Kidney epithelial cell (primary cell): ENCODE results near the gene CCDC71. TPM values are rescaled to one million over a fixed set of nuclear protein-coding genes. Genes with fewer than 3 reads are reported as not detected.
A peak's percentile ranks its signal among the peaks of the same experiment; 100 is the strongest.

Experiments
- DNase-seq: peaks from one replicate; pipeline ENCODE4 v3.0.0-alpha.2; 2010; ENCODE audit warnings: low read depth
- H3K27me3 ChIP-seq: 2 replicates; pipeline ENCODE4 v1.6.0; 2011; ENCODE audit warnings: low read length; ENCODE audit not compliant: control insufficient read depth, insufficient read depth
- H3K36me3 ChIP-seq: 2 replicates; pipeline ENCODE4 v1.5.1; 2011; ENCODE audit warnings: low read length; ENCODE audit not compliant: control insufficient read depth, insufficient read depth
- H3K4me3 ChIP-seq: 2 replicates; pipeline ENCODE4 v1.5.1; 2011; ENCODE audit warnings: low read depth, mild to moderate bottlenecking, control low read depth, low read length
- CTCF ChIP-seq: IDR thresholded peaks from 2 replicates; pipeline ENCODE4 v1.5.1; 2011; ENCODE audit warnings: mild to moderate bottlenecking, moderate library complexity, low read length, control low read depth, inconsistent platforms; ENCODE audit not compliant: insufficient read depth, poor library complexity, severe bottlenecking
- total RNA-seq: library from RNA; depleted of rRNA; stranded (reverse); fragments of >200 nt; gene quantifications from 2 replicates; pipeline ENCODE4 v1.2.3, GENCODE V29; 2015

The CCDC71 gene
- total RNA-seq, 1 donor from 2014 or later: 41.2 TPM

- peaks cover 4% of the 10 kb centered on the region for H3K36me3 ChIP-seq
- no peaks in the 10 kb centered on the region for H3K27me3 ChIP-seq
- no peak for TF ChIP-seq CTCF
- H3K4me3 ChIP-seq: no peak overlapping the region
- DNase-seq: no peak
Observed at GRCh38 chr3:49161197-49161596, 4.9 kb downstream of the CCDC71 start.

GRCh38 chr3:49158792-49159191 lies 7.3 kb downstream of the CCDC71 start:
- no peak overlapping the region for H3K4me3 ChIP-seq
- DNase-seq: peak; percentile 41

GRCh38 chr3:49158103-49158709 lies 7.9 kb downstream of the CCDC71 start:
- Histone ChIP-seq H3K4me3 (no peak overlapping the region), H3K36me3 (peaks cover 1% of the 10 kb centered on the region), H3K27me3 (no peaks in the 10 kb centered on the region)
- peak; percentile 33 for TF ChIP-seq CTCF
- no peak for DNase-seq

More at GRCh38 chr3:49158792-49159191, 7.3 kb downstream of the CCDC71 start:
- H3K27me3 ChIP-seq: no peaks in the 10 kb centered on the region
- H3K36me3 ChIP-seq: peaks cover 4% of the 10 kb centered on the region
- no peak for TF ChIP-seq CTCF

GRCh38 chr3:49157289-49157688 lies 8.8 kb downstream of the CCDC71 start:
- Histone ChIP-seq H3K4me3 (no peak overlapping the region), H3K27me3 (no peaks in the 10 kb centered on the region), H3K36me3 (no peaks in the 10 kb centered on the region)
- TF ChIP-seq CTCF: no peak
- no peak for DNase-seq

- Histone ChIP-seq H3K27me3 (peaks cover 4% of the 10 kb centered on the region), H3K4me3 (no peak overlapping the region), H3K36me3 (no peaks in the 10 kb centered on the region)
- no peak for DNase-seq
- no peak for TF ChIP-seq CTCF
Observed at GRCh38 chr3:49153349-49153912, 12.7 kb downstream of the CCDC71 start.

GRCh38 chr3:49151610-49152009 lies 14.5 kb downstream of the CCDC71 start:
- no peak for TF ChIP-seq CTCF
- Histone ChIP-seq H3K36me3 (no peaks in the 10 kb centered on the region), H3K27me3 (peaks cover 4% of the 10 kb centered on the region), H3K4me3 (no peak overlapping the region)
- DNase-seq: no peak
